Measurements from ENCODE around the gene ARHGEF4.

ARHGEF4 gene

GRCh38 chr2:131081190-131081589, 244.5 kb downstream of the ARHGEF4 start:
- TF ChIP-seq Cebpa-rat (IDR thresholded peaks at IDR 0.05): no peak
- Histone ChIP-seq H3K4me3 (no peak overlapping the region), H3K4me2 (peak overlapping the region in 2 of 11 experiments; percentile 3 to 13; a peak in 2 of 22 replicates), H3K27me3 (no peaks in the 10 kb centered on the region), H3K4me1 (peaks cover 0 to 18% (median 11%) of the 10 kb centered on the region in 10 experiments; a peak in 13 of 20 replicates), H3K9me3 (replicated peaks in 1 of 11) (no peaks in the 10 kb centered on the region), H4K20me1 (peaks cover 93 to 100% (median 98%) of the 10 kb centered on the region in 11 experiments), H3K9ac (no peak overlapping the region; a peak in 1 of 22 replicates), H3K36me3 (peaks cover 89 to 99% (median 98%) of the 10 kb centered on the region in 11 experiments), H3K27ac (peak overlapping the region in 1 of 11 experiments; percentile 27; a peak in 1 of 22 replicates)

GRCh38 chr2:131085646-131086045, 248.9 kb downstream of the ARHGEF4 start:
- Histone ChIP-seq H3K4me1 (peaks cover 0 to 19% (median 11%) of the 10 kb centered on the region in 10 experiments; a peak in 14 of 20 replicates), H3K27me3 (no peaks in the 10 kb centered on the region), H3K4me3 (no peak overlapping the region), H4K20me1 (peaks cover 98 to 100% (median 100%) of the 10 kb centered on the region in 11 experiments), H3K9me3 (replicated peaks in 1 of 11) (no peaks in the 10 kb centered on the region), H3K36me3 (peaks cover 82 to 99% (median 96%) of the 10 kb centered on the region in 11 experiments), H3K4me2 (peak overlapping the region in 2 of 11 experiments; percentile 33 to 37; a peak in 2 of 22 replicates), H3K9ac (peak overlapping the region in 2 of 11 experiments; percentile 41 to 56; a peak in 2 of 22 replicates), H3K27ac (no peak overlapping the region)
- no peak for TF ChIP-seq Cebpa-rat (IDR thresholded peaks at IDR 0.05)

GRCh38 chr2:131092458-131093005, 255.8 kb downstream of the ARHGEF4 start:
- TF ChIP-seq Cebpa-rat (IDR thresholded peaks at IDR 0.05): no peak

GRCh38 chr2:131093006-131093695, 256.4 kb downstream of the ARHGEF4 start, which contains the start of gene FAM168B:
Gene FAM168B, minus strand, starts transcription at chr2:131093460. Its CDS starts 10,814 bp downstream, at chr2:131082646.
- Histone ChIP-seq H3K4me3 (peak within 1 kb of the TSS; percentile 91 to 99 (median 96)), H3K27me3 (no peaks in the 10 kb centered on the region), H3K4me2 (peak within 1 kb of the TSS; percentile 63 to 93 (median 82)), H3K4me1 (peaks cover 11 to 25% (median 19%) of the 10 kb centered on the region in 10 experiments; a peak in 18 of 20 replicates), H3K27ac (peak within 1 kb of the TSS; percentile 91 to 98 (median 96)), H3K9me3 (replicated peaks in 1 of 11) (no peaks in the 10 kb centered on the region), H4K20me1 (peaks cover 41 to 50% (median 48%) of the 10 kb centered on the region in 11 experiments; a peak in 21 of 22 replicates), H3K9ac (peak within 1 kb of the TSS; percentile 95 to 99 (median 97)), H3K36me3 (peaks cover 27 to 37% (median 35%) of the 10 kb centered on the region in 11 experiments)
- TF ChIP-seq Cebpa-rat (IDR thresholded peaks at IDR 0.05): no peak

More at GRCh38 chr2:131092458-131093005, 255.8 kb downstream of the ARHGEF4 start:
- Histone ChIP-seq H3K27ac (peak overlapping the region; percentile 91 to 98 (median 96)), H4K20me1 (peaks cover 47 to 56% (median 54%) of the 10 kb centered on the region in 11 experiments), H3K4me3 (peak overlapping the region; percentile 91 to 99 (median 96)), H3K4me1 (peaks cover 11 to 25% (median 19%) of the 10 kb centered on the region in 10 experiments; a peak in 18 of 20 replicates), H3K9me3 (replicated peaks in 1 of 11) (no peaks in the 10 kb centered on the region), H3K4me2 (peak overlapping the region; percentile 63 to 93 (median 82)), H3K27me3 (no peaks in the 10 kb centered on the region), H3K36me3 (peaks cover 33 to 44% (median 41%) of the 10 kb centered on the region in 11 experiments), H3K9ac (peak overlapping the region; percentile 95 to 99 (median 97))

GRCh38 chr2:131093696-131094462, 257.2 kb downstream of the ARHGEF4 start:
- no peak for TF ChIP-seq Cebpa-rat (IDR thresholded peaks at IDR 0.05)
- H3K4me2 ChIP-seq: peak overlapping the region; percentile 45 to 81 (median 69)
- no peaks in the 10 kb centered on the region for H3K9me3 ChIP-seq (replicated peaks in 1 of 11)
- no peaks in the 10 kb centered on the region for H3K27me3 ChIP-seq
- H3K27ac ChIP-seq: peak overlapping the region; percentile 91 to 98 (median 96)
- peak overlapping the region; percentile 95 to 99 (median 97) for H3K9ac ChIP-seq
- H3K36me3 ChIP-seq: peaks cover 20 to 30% (median 28%) of the 10 kb centered on the region in 11 experiments
- peaks cover 35 to 43% (median 41%) of the 10 kb centered on the region in 11 experiments; a peak in 21 of 22 replicates for H4K20me1 ChIP-seq
- H3K4me3 ChIP-seq: peak overlapping the region; percentile 91 to 99 (median 96)
- H3K4me1 ChIP-seq: peaks cover 11 to 25% (median 19%) of the 10 kb centered on the region in 10 experiments; a peak in 18 of 20 replicates

- Histone ChIP-seq H3K4me1 (peaks cover 11 to 27% (median 23%) of the 10 kb centered on the region in 10 experiments; a peak in 19 of 20 replicates), H3K27me3 (no peaks in the 10 kb centered on the region), H4K20me1 (peaks cover 27 to 35% (median 33%) of the 10 kb centered on the region in 11 experiments; a peak in 21 of 22 replicates), H3K9ac (peak overlapping the region in 3 of 11 experiments; percentile 95 to 96 (median 95); a peak in 6 of 22 replicates), H3K36me3 (peaks cover 13 to 22% (median 20%) of the 10 kb centered on the region in 11 experiments; a peak in 21 of 22 replicates), H3K4me3 (peak overlapping the region in 5 of 10 experiments; percentile 93 to 99 (median 98); a peak in 5 of 20 replicates), H3K27ac (peak overlapping the region in 5 of 11 experiments; percentile 95 to 98 (median 96); a peak in 6 of 22 replicates), H3K9me3 (replicated peaks in 1 of 11) (no peaks in the 10 kb centered on the region), H3K4me2 (peak overlapping the region; percentile 45 to 81 (median 69); a peak in 15 of 22 replicates)
- TF ChIP-seq Cebpa-rat (IDR thresholded peaks at IDR 0.05): no peak
Measured at GRCh38 chr2:131094463-131095281, 258.0 kb downstream of the ARHGEF4 start.
